Measurements from ENCODE around the gene AHRR. TPM values are rescaled to one million over a fixed set of nuclear protein-coding genes. Genes with fewer than 3 reads are reported as not detected.

AHRR gene
- total and polyA plus RNA-seq, 2 of the 4 experiments (the other 2 are of a cell fraction), result 15.6 to 37.1 TPM

DNA sequence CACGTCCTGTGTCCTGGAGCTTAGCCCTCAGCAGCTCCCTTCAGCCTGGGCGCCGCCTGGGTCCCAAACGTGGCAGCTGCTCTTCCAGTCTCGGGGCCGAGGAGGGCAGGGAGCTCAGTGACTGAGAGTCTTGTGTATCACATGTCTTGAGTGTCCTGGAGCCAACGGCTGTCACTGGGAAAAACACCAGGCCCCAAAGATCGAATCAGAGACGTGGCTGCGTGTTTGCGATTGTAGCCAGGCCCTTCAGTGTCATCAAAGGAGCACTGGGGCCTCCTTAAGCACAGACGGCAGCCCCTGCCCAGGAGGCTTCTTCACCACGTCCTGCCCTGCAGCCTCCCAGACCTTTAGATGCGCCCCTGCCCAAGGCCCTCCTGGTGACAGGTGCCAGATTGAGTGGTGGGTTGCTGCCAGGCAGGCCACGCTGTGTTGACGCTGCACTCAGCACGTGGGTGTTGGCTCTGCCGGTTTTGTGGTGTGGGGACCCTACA, 115.8 kb downstream of the AHRR start:
- ChIA-PET POLR2A (ENCODE audit: unreplicated experiment) (no interaction called here), CTCF (no interaction called here)
- Histone ChIP-seq H4K5ac (ENCODE audit: low read depth, low read length) (no peak overlapping the region), H3K9me3 (ENCODE audit: control insufficient read depth, insufficient read depth, low read length) (no peaks in the 10 kb centered on the region), H3K9ac (ENCODE audit: low read depth, low read length) (no peak overlapping the region), H2AFZ (replicated peaks; ENCODE audit: low read length, poor library complexity) (peak overlapping the region; percentile 9), H3K4me1 (ENCODE audit: control insufficient read depth, insufficient read depth, low read length) (peaks cover 8% of the 10 kb centered on the region), H3K27me3 (ENCODE audit: control insufficient read depth, insufficient read depth, low read length) (no peaks in the 10 kb centered on the region), H3K36me3 (ENCODE audit: control insufficient read depth, insufficient read depth, low read length) (peaks cover 24% of the 10 kb centered on the region), H2BK5ac (ENCODE audit: low read depth, low read length, poor library complexity, severe bottlenecking) (no peak overlapping the region), H3K4me3 (ENCODE audit: insufficient read depth, low read depth, low read length) (no peak overlapping the region), H3K56ac (ENCODE audit: extremely low read depth, insufficient read depth, low read length) (no peak overlapping the region), H2AK9ac (replicated peaks; ENCODE audit: low read depth, low read length, poor library complexity) (peak overlapping the region; percentile 73), H3K9me1 (ENCODE audit: insufficient read depth, low read length) (peaks cover 4% of the 10 kb centered on the region; the same call in 1 of the 2 replicates), H2BK20ac (ENCODE audit: low read depth, low read length) (no peak overlapping the region; the same call in 1 of the 2 replicates), H3K23ac (ENCODE audit: low read depth, low read length) (no peak overlapping the region), H2AK5ac (ENCODE audit: low read depth, low read length) (peak overlapping the region; percentile 63), H3K4me2 (ENCODE audit: low read depth, low read length) (no peak overlapping the region), H3K27ac (ENCODE audit: insufficient read depth, low read length) (no peak overlapping the region), H4K20me1 (ENCODE audit: insufficient read depth, low read length) (no peaks in the 10 kb centered on the region; the same call in 1 of the 2 replicates), H3K4ac (ENCODE audit: low read depth, low read length) (no peak overlapping the region), H3K18ac (ENCODE audit: low read depth, low read length) (no peak overlapping the region), H4K8ac (ENCODE audit: low read depth in 2 of 2, low read length in 2 of 2) (peak overlapping the region in 1 of 2 experiments; percentile 6; a peak in 1 of 4 replicates), H4K91ac (ENCODE audit: insufficient read depth, low read depth, low read length) (no peak overlapping the region), H2BK120ac (ENCODE audit: low read depth, low read length) (no peak overlapping the region), H3K14ac (replicated peaks; ENCODE audit: low read depth, low read length) (no peak overlapping the region), H3K79me1 (ENCODE audit: low read depth in 1 of 2, low read length in 2 of 2) (peaks cover 4 to 45% of the 10 kb centered on the region in 2 experiments; a peak in 3 of 4 replicates), H2BK15ac (ENCODE audit: low read depth, low read length) (no peak overlapping the region)
- intact Hi-C loops (cut with micrococcal nuclease), result no loop called here
- TF ChIP-seq RFX5 (IDR thresholded peaks at IDR 0.05; ENCODE audit: low read depth, low read length), result no peak
- TF ChIP-seq MXI1 (IDR thresholded peaks at IDR 0.05; ENCODE audit: borderline replicate concordance, low read depth, low read length), result no peak
- TF ChIP-seq, protein P1, sequence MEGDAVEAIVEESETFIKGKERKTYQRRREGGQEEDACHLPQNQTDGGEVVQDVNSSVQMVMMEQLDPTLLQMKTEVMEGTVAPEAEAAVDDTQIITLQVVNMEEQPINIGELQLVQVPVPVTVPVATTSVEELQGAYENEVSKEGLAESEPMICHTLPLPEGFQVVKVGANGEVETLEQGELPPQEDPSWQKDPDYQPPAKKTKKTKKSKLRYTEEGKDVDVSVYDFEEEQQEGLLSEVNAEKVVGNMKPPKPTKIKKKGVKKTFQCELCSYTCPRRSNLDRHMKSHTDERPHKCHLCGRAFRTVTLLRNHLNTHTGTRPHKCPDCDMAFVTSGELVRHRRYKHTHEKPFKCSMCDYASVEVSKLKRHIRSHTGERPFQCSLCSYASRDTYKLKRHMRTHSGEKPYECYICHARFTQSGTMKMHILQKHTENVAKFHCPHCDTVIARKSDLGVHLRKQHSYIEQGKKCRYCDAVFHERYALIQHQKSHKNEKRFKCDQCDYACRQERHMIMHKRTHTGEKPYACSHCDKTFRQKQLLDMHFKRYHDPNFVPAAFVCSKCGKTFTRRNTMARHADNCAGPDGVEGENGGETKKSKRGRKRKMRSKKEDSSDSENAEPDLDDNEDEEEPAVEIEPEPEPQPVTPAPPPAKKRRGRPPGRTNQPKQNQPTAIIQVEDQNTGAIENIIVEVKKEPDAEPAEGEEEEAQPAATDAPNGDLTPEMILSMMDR (conservative IDR thresholded peaks at IDR 0.05; ENCODE audit: low read depth, low read length), result no peak
- no peak for TF ChIP-seq SMC3 (IDR thresholded peaks at IDR 0.05; ENCODE audit: low read depth, low read length)
- no peak for TF ChIP-seq RAD21 (IDR thresholded peaks at IDR 0.05; ENCODE audit: low read length)
- no peak for TF ChIP-seq NFE2L2 (IDR thresholded peaks at IDR 0.05; ENCODE audit: low read depth, low read length)
- no TSS peak for BruUV-seq (replicated peaks)
- WGBS, 2 experiments (ENCODE audit: extremely low coverage in 2 of 2, insufficient read length in 1 of 2), result 72% methylated on average over 6 of the region's 18 CpGs; no CpG with 5 or more reads in 1 of the 2 experiments
- ATAC-seq (ENCODE audit: low read depth) (no peak), DNase-seq (no peak)
- dilution Hi-C loops (cut with HindIII; ENCODE audit: low sequenced_read_pairs, unreplicated experiment), result no loop called here
- in situ Hi-C loops (cut with MboI; ENCODE audit: low sequenced_read_pairs), result loop anchor here (5.0 kb wide), 1 partner anchor 125 kb away; no protein-coding TSS in a partner anchor
